PFSK-1 (cell line): Measurements from ENCODE around the gene ZNF214.

Source experiments
- FOXP2 ChIP-seq: optimal IDR thresholded peaks from 2 replicates; pipeline ENCODE3; 2011; ENCODE audit warnings: borderline replicate concordance, control low read depth, inconsistent platforms; ENCODE audit not compliant: insufficient read depth; ENCODE audit errors: extremely low read length, extremely low read depth
- POLR2AphosphoS5 ChIP-seq: IDR thresholded peaks from 2 replicates; pipeline ENCODE4 v1.6.1; 2012; ENCODE audit warnings: low read depth, mild to moderate bottlenecking, control low read depth, low read length, moderate library complexity
- REST ChIP-seq, 2 experiments: IDR thresholded peaks; 2 replicates each; pipeline versions ENCODE4 v1.6.1 to v1.8.0; 2011 to 2012; ENCODE audit warnings: low read depth in 2 of 2, low read length in 2 of 2, control low read depth in 1 of 2, inconsistent platforms in 1 of 2, mild to moderate bottlenecking in 1 of 2, moderate library complexity in 1 of 2; ENCODE audit not compliant: insufficient read depth in 1 of 2
- SIN3A ChIP-seq: IDR thresholded peaks from 2 replicates; pipeline ENCODE4 v1.6.1; 2012; ENCODE audit warnings: mild to moderate bottlenecking, low read length, moderate library complexity, borderline replicate concordance; ENCODE audit not compliant: insufficient read depth
- TAF1 ChIP-seq: IDR thresholded peaks from 2 replicates; pipeline ENCODE4 v1.6.1; 2012; ENCODE audit warnings: low read length, control low read depth, borderline replicate concordance; ENCODE audit not compliant: insufficient read depth

The ZNF214 gene

GRCh38 chr11:7056828-7057513 is 36.8 kb upstream of the ZNF214 start:
- no peak for TF ChIP-seq REST (IDR thresholded peaks at IDR 0.05; ENCODE audit: insufficient read depth in 1 of 2, low read depth in 2 of 2, low read length in 2 of 2)
- no peak for TF ChIP-seq TAF1
- no peak for TF ChIP-seq FOXP2
- no peak for TF ChIP-seq POLR2AphosphoS5
- no peak for TF ChIP-seq SIN3A

- TF ChIP-seq POLR2AphosphoS5 (no peak), REST (IDR thresholded peaks at IDR 0.05; ENCODE audit: insufficient read depth in 1 of 2, low read depth in 2 of 2, low read length in 2 of 2) (no peak), FOXP2 (no peak)
These were observed 30.0 kb upstream of the ZNF214 start for GRCh38 chr11:7050191-7050590.

DNA sequence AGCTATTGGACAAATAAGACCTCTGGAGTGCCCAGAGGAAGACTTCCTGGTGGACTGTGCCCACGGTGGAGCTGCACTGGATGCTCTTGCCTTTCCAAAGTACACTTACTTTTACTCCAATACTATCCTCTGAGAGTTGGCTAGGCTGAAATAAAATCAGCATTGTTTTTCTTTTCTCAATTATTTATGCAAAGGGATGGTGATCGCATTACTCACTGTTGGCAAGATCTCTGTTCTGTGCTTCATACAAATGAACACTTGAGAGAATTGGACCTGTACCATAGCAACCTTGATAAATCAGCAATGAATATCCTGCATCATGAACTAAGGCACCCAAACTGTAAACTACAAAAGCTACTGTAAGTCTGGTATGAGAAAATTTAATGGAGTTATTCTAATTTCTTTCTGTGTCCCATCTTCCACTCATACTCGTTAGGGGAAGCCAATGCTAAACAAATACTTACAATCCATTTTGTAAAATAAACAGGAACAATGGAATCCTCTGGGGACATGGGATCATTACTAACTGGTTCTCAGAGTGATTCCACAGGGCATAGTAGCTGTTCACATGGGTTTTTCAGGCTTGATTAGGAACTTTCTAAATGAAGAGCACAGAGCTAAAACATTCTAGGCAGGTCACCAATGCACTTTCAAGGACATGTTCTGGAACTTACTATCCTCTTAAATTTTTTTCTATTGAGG is 26.5 kb upstream of the ZNF214 start:
- no peak for TF ChIP-seq FOXP2
- no peak for TF ChIP-seq REST (IDR thresholded peaks at IDR 0.05; ENCODE audit: insufficient read depth in 1 of 2, low read depth in 2 of 2, low read length in 2 of 2)
- TF ChIP-seq TAF1 = no peak
- TF ChIP-seq POLR2AphosphoS5 = no peak
- TF ChIP-seq SIN3A = no peak

GRCh38 chr11:7034019-7034418 is 13.9 kb upstream of the ZNF214 start:
- TF ChIP-seq FOXP2 (no peak), SIN3A (no peak)

DNA sequence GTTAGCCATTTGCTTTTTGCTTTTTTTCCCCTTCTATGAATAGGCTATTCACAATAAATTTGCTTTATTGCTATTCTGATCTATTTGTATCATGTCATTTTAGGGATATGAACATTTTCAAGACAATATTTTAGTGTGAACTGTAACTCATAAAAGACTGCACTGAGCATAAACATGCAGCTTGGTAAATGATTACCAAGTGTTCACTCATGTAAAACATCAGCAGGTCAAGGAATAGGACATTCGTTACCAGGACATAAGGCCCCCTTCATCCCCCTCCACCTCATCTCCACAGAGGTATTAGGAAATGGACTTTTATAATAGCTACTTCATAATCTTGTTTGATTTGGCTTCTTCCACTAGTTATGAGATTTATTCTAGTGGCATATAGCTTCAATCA is 12.5 kb upstream of the ZNF214 start:
- TF ChIP-seq TAF1 (no peak), REST (IDR thresholded peaks at IDR 0.05; ENCODE audit: insufficient read depth in 1 of 2, low read depth in 2 of 2, low read length in 2 of 2) (no peak), SIN3A (no peak), POLR2AphosphoS5 (no peak), FOXP2 (no peak)

DNA sequence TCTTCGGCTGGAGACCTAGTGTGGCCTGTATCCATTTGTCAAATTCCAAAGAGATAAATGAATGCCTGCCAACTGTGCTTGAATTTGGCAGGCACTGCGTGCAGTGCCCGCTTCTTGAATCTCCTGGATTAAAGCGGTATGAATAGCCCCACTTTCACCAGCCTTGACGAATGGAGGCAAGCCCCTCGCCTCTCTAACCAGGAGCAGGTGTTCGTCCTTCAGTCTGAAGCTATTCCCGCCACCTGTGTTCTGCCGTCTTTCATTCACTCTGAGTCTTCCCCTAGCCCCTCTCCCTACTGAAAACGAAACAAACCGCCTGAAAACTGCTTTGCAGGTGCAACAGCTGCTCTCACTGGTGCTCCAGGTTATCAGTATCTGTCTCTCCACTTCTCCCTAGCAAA is 11.3 kb upstream of the ZNF214 start:
- no peak for TF ChIP-seq TAF1
